Measurements from ENCODE around the gene SHROOM2.
"Not testable (repeated sequence)": the region's sequence is repeated elsewhere in the genome, so short reads cannot be mapped to it uniquely, and the experiment has no call there.

SHROOM2 gene

DNA sequence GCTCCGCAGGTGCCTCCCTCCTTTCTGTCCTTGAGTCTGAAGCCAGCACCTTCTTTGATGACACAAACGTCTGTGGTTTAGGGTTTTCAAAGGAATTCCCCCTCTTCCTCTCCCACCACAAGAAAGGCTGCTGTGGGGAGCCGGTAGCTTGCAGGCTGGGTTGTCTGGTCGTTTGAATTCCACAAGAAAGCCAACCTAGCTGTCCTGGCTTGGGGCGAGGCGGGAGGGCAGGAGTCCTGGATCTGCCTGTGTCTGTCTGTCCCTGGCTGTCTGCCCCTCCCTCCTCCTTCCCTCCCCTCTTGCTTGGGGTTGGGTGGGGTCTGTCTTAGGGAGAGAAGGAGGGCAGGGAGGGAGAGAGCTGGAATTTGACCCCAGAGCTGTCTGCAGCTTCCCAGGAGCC is 56.3 kb downstream of the SHROOM2 start:
- no peak for DNase-seq

DNA sequence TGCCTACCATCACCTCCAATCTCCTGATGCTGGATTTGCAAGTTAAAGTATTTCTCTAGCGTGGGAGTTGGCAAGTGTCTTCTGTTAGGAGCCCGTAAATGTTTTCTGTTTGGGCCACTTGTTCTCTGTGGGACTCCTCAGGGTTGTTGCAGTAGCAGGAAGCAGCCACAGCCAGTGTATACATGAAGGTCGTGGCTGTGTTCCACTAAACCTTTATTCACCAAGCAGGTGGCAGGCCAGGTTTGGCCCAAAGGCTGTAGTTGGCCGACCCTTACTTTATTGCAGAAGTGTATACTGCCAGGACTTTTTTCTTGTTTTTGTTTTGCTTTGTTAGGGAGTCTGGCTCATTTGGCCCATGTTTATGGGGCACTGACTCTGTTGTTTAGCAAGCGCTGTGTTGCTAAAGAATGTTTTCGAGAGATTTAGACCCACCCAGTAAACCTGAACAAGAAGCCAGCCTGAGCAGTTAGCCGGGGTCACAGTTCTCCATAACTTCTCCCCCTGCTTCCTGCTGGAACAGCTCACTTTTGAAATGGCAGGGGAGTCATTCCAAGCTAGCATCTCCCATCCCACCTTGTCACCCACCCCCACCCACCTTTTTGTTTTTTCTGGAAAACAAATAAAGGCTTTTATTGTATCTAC is 58.8 kb downstream of the SHROOM2 start:
- no peak for DNase-seq

DNA sequence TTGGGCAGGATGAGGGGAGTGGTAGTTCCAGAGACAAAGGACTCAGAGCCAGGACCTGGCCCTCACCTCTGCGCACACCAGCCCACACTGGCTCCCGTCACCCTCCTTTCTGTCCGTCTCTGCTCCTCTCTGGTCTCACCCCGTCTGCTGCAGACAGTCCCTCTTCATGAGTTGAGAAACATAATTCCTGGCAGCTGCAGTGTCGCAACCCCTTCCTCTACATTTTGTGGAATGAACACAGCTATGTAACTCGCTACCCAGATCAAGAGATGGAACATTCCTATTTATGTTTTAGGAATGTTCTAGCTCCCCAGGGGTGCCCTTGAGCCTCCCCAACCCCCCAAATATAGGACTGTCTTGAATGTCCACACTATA is 59.3 kb downstream of the SHROOM2 start:
- no peak for DNase-seq

DNA sequence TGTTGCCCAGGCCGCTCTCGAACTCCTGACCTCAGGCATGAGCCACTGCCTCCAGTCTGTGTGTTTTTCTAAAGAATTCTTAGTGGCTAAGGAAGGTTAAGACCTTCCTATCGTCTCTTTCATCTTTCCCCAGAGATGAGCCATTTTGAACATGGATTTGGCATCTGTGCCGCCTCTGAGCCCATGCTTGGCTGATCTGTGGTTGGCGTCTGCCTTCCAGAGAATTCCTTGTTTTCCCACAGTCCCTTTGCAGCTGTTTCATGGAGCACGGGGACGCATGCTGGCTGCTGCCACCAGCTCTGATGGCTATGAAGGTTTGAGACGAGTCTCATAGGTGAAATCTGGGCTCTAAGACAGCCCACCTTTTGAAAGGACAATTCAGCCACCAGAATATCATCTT is 60.4 kb downstream of the SHROOM2 start:
- no peak for DNase-seq

DNA sequence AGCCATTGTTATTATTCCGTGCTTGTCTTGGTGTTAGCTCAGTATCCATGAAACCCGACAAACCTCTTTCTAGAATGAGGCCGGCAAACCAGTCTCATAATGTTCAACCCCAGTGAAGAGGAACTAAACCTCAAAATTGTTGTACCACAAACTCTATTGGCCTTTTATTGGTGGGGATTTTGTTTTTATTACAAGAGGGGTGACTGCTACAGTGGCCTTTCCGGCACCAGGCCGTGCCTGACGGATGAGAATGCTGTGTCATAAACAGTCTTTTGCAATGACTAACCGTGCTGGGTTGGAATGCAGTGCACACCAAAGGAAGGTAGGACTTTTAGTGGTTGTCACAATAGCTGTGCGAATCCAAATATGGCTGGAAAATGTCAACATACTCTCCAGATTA is 60.8 kb downstream of the SHROOM2 start:
- DNase-seq = no peak

DNA sequence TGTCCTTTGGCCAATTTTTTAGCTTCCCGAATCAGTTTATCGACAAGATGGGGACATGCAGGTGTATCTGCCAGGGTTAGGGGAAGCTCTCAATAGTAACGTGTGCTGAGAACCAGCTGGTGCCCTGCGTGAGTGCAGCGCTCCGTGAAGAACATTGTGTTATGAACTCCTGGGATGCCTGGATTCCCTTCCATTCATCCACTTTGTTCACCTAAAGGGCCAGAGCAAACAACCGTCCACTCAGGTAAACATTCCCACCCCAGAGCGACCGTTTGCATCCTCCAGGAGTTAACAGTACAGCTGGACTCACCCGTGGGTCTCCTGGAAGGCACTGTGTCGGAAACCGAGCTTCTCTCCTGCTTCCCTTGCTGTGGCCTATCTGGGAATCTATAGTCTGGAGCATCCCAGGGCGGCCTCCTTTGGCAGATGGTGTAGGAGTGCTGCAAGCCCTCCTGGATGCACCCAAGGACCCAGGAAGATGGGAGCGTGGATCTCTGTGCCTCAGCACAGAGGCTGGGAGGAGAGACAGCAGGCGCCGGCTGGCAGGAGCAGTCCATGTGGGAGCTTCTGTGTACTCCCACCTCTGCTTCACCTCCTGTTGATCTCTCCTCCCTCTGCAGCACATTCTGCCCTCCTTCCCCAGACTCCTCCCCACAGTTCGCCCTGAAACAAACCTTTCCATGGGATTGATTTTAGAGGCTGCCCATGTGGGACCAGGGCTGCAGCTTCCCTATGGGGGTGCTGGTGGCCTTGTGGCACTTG is 62.7 kb downstream of the SHROOM2 start:
- no peak for DNase-seq

DNA sequence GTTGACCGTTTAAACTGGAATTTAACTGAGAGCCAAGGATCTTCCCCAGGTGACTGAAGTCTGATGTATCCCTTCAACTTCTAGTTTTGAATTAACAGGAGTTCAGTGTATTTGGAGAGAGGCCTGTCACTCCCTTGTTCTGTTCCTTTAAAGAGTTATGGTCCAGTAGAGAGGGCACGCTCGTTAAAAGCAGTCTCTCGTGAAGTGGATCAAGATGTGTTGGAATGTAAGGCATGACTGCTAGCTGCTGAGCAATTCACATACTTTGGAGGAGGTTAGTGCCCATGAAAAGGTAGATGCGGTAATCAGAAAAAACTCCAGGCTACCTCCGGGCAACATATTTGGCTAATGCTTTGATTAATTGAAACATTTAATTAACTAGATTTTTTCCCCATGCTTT is 65.7 kb downstream of the SHROOM2 start:
- no peak for DNase-seq

DNA sequence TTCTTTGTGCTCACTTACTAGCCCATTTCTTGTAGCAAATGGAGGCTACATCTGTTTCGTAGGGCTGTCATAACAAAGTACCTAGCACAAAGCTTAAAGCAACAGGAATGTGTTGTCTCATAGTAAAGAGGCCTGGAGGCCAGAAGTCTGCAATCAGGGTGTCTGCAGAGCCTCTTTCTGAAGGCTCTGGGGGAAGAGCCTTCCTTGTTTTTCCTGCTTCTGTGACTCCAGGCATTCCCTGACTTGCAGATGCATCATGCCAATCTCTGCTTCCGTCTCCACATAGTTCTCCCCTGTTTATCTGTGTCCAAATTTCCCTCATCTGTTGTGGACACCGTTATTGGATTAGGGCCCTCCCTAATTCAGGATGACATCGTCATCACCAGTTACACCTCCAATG is 67.1 kb downstream of the SHROOM2 start:
- DNase-seq = no peak

DNA sequence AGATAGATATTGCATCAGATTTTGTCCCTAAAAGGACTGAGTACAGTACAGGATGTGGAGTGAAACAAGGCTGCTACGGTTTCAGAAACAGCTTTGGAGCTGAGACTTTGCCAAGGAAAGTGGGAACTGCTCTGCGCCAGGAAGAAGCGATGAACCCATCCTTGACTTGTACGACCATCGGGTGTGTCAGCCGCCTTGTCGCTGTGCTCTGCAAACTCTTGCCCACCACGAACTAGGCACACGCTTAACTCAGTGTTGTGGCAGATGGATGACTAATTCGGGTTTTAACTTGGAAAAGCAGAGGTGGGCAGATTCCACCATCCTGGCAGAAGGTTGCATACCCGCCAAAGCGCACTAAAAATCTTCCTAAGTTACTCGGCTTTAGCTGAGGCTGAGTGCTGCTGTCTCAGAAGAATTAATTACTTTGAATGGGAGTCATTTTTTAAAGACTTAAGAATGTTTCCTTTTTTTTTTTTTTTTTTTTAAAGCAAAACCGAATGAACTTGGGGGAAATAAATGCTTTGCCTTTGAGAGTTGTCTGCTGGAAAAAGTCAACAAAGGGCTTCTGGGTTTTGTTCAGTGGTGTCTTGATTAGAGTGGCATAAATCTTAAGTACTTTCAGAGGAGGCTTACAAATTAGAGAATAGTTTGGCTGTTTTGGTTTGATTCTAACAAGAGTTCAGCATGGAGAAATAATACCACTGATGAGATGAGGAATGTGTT is 69.5 kb downstream of the SHROOM2 start:
- no peak for DNase-seq

DNA sequence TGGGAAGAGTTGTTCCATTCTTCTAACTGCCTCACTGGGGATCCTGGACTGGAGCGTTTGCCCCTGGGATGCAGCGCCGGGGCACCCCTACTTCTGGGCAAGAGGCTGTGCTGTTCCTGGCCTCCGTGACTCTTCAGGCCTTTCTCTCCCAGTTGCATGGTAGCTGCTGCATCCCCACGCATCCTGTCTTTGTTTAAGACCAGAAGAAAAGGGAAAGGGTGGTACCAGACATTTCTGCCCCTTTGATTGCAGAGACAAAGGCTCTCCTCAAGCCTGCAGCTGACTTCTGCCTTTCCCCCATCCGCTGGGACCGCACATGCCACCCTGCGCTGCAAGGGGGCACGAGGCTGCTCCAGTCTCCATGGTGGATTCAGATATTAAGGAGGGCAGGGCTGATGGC is 70.4 kb downstream of the SHROOM2 start:
- no peak for DNase-seq

DNA sequence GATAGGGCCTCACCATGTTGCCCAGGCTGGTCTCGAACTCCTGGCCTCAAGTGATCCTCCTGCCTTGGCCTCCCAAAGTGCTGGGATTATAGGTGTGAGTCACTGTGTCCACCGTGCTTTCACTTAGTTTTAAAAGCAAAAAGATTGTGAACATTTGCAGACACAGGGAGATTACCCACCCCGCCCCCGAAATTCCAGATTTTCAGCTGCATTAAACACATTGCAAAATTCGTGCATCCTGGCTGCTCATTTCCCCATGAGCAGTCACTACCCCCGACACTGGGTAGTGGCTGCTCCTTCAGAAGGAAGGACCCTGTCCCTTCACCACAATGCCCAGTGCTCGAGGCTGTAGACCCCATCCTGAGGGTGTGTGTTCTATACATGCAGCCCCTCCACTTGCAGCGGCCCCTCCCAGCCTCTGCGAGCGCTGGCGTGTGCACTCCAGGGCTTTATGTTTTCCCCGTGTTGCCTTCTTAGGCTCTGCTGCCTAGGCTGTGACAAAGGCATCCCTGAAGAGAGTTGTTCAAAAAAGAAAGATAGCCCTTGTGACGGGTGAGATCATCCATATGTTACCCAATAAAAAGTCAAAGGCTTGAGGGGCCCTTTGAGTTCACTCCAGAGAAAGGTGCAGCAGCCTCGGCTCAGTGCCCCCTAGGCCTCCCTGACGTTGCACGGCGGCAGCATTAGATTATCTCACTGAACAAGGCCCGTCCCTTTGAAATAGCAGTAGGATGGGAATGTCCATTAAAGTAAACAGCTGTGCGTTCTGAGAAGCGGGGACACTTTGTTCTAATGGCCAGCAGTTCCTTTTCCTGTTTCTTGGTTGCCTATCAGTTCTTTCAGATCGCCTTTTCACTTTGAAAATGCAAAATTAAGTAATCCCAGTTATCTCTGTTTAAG is 71.6 kb downstream of the SHROOM2 start:
- no peak for DNase-seq

DNA sequence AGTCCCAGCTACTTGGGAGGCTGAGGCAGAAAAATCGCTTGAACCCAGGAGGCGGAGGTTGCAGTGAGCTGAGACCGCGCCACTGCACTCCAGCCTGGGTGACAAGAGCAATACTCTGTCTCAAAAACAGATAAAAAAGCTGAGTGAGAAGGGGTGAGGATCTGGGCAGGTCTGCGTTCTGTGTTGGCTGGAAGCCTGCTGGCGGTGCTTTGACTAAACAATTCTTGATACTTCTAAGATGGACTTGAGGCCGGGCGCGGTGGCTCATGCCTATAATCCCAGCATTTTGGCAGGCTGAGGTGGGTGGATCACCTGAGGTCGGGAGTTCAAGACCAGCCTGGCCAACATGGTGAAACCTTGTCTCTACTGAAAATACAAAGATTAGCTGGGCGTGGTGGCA is 72.5 kb downstream of the SHROOM2 start:
- DNase-seq = not testable (repeated sequence)

DNA sequence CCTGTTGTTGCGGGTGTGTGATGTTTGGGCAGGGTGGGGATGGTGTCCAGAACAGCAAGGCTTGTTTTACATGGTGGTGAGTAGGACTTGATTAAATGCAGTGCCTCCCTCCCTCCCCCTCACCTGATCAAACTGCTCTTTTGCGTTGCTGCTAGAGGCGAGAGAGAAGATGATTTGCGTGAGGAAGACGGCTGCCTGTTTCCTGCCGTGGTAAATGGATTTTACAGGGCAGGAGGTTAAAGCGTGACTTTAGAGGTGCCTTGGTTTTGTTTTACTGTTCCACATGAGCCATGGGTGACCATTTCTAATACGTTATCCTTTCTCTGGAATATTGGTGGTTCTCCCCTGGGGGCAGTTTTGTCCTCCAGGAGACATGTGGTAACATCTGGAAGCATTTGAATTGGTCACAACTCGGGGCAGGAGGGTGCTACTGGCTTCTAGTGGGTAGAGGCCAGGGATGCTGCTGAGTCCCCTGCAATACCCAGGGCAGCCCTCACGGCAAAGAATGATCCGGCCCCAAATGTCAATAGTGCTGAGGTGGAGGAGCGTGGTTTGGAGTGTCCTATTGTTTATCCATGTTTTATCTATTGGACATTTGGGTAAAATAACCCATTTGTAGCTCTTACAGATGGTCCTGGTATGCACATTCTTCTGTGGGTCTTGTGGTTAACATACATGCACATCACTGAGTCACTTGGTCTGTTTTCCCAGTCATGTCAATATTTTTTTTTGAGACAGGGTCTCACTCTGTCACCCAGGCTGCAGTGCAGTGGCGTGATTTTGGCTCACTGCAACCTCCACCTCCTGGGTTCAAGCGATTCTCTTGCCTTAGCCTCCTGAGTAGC is 73.7 kb downstream of the SHROOM2 start:
- no peak for DNase-seq

DNA sequence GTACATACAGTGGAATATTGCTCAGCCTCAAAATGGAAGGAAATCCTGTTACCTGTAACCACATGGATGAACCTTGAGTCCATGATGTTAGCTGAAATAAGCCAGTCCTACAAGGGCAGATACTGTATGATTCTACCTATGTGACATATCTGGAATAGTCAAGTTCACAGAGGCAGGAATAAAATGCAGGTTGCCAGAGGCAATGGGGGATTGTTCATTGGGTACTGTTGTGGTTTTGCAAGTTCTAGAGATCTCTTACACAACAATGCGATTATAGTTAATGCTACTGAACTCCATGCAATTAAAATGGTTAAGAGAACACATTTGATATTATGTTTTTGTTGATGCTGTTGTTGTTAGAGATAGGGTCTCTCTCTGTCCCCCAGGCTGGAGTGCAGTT is 74.6 kb downstream of the SHROOM2 start:
- no peak for DNase-seq

DNA sequence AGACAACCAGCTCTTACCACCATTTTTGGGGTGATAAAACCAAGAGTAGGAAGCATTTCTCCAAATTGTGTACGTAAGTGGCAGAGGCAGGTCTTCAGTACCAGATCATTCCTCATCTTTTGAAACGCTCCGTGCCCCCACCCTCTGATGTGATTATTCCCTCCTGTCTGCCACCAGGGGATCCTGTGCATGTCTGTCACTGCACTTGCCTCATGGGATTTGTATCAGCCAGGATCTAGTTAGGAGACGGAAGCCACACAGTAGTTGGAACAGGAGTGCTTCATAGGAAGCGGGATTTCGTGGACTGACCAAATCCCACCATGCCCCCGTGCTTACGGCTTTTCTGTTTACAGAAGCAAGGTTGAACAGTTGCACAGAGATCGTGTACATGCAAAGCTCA is 75.5 kb downstream of the SHROOM2 start:
- no peak for DNase-seq

DNA sequence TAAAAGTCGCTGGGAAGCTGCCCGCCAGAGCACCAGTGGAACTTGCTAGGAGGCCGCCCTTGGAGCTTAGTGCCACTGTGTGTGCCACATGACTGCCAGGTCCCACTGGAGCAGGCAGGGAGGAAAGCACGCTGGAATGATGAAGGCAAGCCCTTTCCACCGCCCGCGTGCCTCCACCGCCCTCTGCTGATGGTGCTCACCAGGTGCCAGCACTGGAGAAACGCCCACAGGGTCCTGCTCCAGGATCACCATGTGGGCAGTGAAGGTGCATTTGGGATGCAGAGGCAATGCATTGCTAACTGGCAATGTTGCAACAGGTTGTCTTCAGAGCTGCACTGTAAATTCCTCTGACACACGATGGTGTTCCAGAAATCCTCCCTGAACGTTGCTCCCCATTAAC is 76.3 kb downstream of the SHROOM2 start:
- DNase-seq = no peak

DNA sequence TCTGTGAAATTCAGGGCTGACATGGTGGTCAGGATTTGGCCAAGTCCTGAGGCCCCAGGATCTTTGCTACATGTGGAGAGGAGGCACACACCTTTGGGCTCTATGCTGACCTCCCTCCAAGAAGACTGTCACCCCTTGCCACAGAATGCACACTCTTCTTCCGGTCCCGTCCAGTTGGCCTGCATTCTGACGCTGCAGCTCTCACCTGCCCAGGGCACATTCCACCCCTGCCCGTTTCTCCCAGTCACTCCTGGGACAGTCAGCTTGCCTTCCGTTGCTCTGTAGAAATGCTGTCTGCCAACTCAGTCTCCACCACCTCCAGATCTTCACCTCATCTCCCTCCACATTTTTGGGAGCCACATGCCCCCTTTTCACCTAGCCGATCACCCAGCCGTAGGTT is 76.7 kb downstream of the SHROOM2 start:
- DNase-seq = no peak

DNA sequence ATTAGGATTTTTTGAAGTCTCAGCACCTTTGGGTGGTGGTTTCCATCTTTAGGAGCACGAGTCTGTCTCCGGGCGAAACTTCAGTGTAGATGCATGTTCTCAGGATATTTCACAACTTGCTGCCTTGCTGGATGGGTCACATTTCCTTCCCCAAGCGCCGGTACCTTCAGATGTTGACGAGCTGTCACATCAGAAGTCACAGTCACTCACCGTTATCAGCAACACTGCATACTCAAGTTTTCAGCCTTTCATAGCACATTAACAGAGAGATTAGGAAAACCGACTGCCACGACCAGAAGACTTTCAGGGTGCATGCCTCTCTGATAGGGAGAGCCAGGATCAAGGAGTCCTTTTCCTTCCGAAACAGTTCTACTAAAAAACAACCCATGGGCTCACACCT is 77.8 kb downstream of the SHROOM2 start:
- DNase-seq = no peak

DNA sequence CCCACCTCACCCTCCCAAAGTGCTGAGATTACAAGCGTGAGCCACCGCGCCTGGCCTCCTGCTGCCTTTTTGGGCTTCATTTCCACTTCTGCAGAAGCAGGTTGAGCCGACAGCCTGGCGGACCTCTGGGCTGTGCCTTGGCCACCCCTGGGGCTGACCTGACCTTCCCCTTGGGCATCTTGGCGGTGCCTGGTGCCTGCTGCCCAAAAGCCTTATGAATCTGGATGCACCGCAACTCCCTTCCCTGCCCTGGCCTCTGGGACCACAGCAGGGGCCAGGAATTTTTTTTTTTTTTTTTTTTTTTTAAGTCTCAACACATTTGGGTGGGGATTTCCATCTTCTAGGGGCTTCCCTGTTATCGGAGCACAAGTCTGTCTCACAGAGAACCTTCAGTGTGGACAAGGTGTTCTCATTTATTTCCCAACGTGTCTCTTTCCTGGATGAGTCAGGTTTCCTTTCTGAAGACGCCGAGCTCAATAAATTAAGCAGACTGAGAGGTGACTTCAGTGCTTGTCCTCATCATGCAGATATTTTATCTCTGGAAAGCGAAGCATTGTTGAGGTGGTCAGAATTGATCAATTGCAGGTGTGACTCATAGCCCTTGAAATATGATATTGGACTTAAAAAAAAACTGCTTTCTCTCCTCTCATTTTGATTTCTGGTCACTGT is 79.7 kb downstream of the SHROOM2 start:
- DNase-seq = no peak

DNA sequence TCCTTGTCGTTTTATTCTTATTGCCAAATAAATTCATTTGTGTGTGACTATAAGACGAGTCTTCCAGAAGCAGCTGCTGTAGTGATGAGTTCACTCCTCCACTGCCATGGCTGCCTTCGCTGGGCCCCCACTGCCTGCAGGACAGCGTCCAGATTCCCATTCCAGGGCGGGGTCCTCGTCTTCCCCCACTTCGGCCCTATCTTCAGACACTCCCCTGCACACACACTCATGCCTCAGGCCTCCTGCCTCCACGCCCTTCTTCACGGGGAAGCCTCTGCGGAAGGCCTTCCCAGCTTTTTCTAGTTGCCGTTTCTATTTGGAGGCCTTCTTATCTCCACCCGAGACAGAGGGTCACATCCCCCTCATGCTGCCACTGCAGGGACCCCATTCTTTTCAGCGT is 80.4 kb downstream of the SHROOM2 start:
- no peak for DNase-seq

DNA sequence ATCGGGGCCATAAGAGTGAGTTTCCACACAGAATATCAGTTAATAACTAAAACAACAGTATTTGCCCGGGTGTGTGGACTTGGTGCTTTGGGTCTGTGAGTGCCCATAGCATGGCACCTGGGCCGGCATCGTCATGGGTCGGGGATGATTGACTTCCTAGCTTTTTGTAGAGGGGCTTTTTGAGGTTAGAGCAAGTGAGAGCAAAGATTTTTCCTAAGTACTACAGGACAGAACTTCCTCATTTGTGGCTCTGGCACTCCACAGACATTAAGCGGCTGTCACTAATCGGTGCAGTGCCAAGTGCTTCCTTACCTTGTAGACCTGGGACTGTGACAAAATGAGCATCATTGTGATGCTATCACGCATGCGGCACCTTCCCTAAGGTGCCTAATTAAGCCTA is 81.0 kb downstream of the SHROOM2 start:
- no peak for DNase-seq

DNA sequence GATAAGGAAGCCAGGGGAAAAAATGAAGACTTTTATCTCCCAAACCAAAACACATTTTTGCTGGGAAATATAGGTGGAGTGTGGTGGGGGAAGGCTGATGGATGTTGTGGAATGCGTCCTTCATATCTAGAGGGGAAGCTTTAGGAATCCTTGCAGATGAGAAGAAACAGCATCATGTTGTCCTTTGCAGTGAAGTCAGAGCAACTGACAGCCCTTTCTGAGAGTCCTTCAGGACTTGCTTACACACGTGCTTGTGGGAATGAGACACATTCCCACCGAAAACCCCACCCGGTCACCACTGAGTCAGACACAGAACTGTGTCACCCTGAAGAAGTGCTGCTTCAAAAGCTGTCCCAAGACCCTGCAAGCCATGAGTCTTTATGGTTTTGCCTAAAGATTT is 81.5 kb downstream of the SHROOM2 start:
- DNase-seq = no peak
